ENCODE results near the gene MYL1.

- TF ChIP-seq CTCF (conservative IDR thresholded peaks at IDR 0.05 in 1 of 2, IDR thresholded peaks at IDR 0.05 in 1 of 2; ENCODE audit: extremely low read depth in 1 of 2, insufficient read depth in 1 of 2, low read depth in 1 of 2, low read length in 2 of 2) (no peak), EZH2 (IDR thresholded peaks at IDR 0.05; ENCODE audit: borderline replicate concordance, low read length) (no peak)
Observed at GRCh38 chr2:210268281-210268680, 46.7 kb downstream of the MYL1 start.

All from mammary epithelial cell (primary cell).